DMS 273 (cell line): ENCODE measurements around the gene DIRAS1.
"Not testable (repeated sequence)": the region's sequence is repeated elsewhere in the genome, so short reads cannot be mapped to it uniquely, and the experiment has no call there.

Source experiments
- DNase-seq: peaks from one replicate; lab custom pipeline; 2025; ENCODE audit not compliant: unreplicated experiment; lab: John Stamatoyannopoulos, UW

Gene DIRAS1

GRCh38 chr19:2714102-2714501 is 7.1 kb downstream of the DIRAS1 start:
- not testable (repeated sequence) for DNase-seq

GRCh38 chr19:2713170-2713569 is 8.0 kb downstream of the DIRAS1 start:
- not testable (repeated sequence) for DNase-seq

GRCh38 chr19:2711875-2712205 is 9.3 kb downstream of the DIRAS1 start:
- no peak for DNase-seq

- DNase-seq = no peak
Measured at GRCh38 chr19:2711172-2711874, 9.8 kb downstream of the DIRAS1 start.

GRCh38 chr19:2706251-2706650 is 14.9 kb downstream of the DIRAS1 start:
- no peak for DNase-seq

GRCh38 chr19:2703691-2704216 is 17.4 kb downstream of the DIRAS1 start:
- no peak for DNase-seq

GRCh38 chr19:2703077-2703437 is 18.1 kb downstream of the DIRAS1 start:
- no peak for DNase-seq

- peak; percentile 96 for DNase-seq
Measured at GRCh38 chr19:2702170-2703076, 18.7 kb downstream of the DIRAS1 start, which contains the start of gene GNG7. TSS of gene GNG7 (minus strand) at chr19:2702694. CDS start at chr19:2520688, 182,006 bp downstream.

GRCh38 chr19:2701361-2702169 is 19.6 kb downstream of the DIRAS1 start:
- DNase-seq = no peak

GRCh38 chr19:2700660-2701360 is 20.4 kb downstream of the DIRAS1 start:
- no peak for DNase-seq

GRCh38 chr19:2699413-2700140 is 21.6 kb downstream of the DIRAS1 start:
- no peak for DNase-seq

- DNase-seq = no peak
Measured at GRCh38 chr19:2694196-2694595, 27.0 kb downstream of the DIRAS1 start.

- DNase-seq = no peak
Measured at GRCh38 chr19:2693492-2694160, 27.5 kb downstream of the DIRAS1 start.

GRCh38 chr19:2691951-2692350 is 29.2 kb downstream of the DIRAS1 start:
- no peak for DNase-seq

- DNase-seq = no peak
Measured at GRCh38 chr19:2690856-2691255, 30.3 kb downstream of the DIRAS1 start.

- peak; percentile 40 for DNase-seq
Measured at GRCh38 chr19:2686360-2686759, 34.8 kb downstream of the DIRAS1 start.

- no peak for DNase-seq
Measured at GRCh38 chr19:2685204-2685704, 35.9 kb downstream of the DIRAS1 start.

GRCh38 chr19:2683430-2684003 is 37.7 kb downstream of the DIRAS1 start:
- DNase-seq = no peak

GRCh38 chr19:2680808-2681207 is 40.4 kb downstream of the DIRAS1 start:
- DNase-seq = no peak
